ENCODE measurements around the gene CSAG1.
"Not testable (repeated sequence)": the region's sequence is repeated elsewhere in the genome, so short reads cannot be mapped to it uniquely, and the experiment has no call there.

CSAG1 gene

GRCh38 chrX:152697952-152698931, 35.3 kb downstream of the CSAG1 start, which contains the start of gene MAGEA3:
TSS of gene MAGEA3 (plus strand) at chrX:152698794. CDS start at chrX:152700833, 2,039 bp downstream.
- not testable (repeated sequence) for DNase-seq

- DNase-seq: not testable (repeated sequence)
Observed at GRCh38 chrX:152681012-152681411, 52.5 kb downstream of the CSAG1 start.

Data from NCI-H2081 (cell line).